ENCODE results near the gene FRMD3. TPM values are rescaled to one million over a fixed set of nuclear protein-coding genes. Genes with fewer than 3 reads are reported as not detected.

FRMD3 gene
- total RNA-seq, 1 experiment from 2014 or later: 0.55 TPM

- DNase-seq: no peak
- no peak overlapping the region for H3K56ac ChIP-seq (ENCODE audit: insufficient read length, low read depth, low read length)
- no peak for TF ChIP-seq CTCF (conservative IDR thresholded peaks at IDR 0.05)
- H3K9me3 Mint-ChIP-seq: peaks cover 0 to 8% of the 10 kb centered on the region in 2 experiments; a peak in 4 of 5 replicates
- no peaks in the 10 kb centered on the region for H3K4me1 ChIP-seq (ENCODE audit: insufficient read depth, low read length)
- H3K27ac ChIP-seq (ENCODE audit: insufficient read length, low read depth, low read length): no peak overlapping the region
- no peaks in the 10 kb centered on the region for H3K79me2 ChIP-seq (ENCODE audit: insufficient read depth, low read length)
- H2BK20ac ChIP-seq (ENCODE audit: low read depth, low read length, poor library complexity, severe bottlenecking): no peak overlapping the region
- no peak overlapping the region for H2AK5ac ChIP-seq (ENCODE audit: insufficient read length, low read length)
- H3K36me3 Mint-ChIP-seq (ENCODE audit: insufficient read depth in 1 of 3, low read depth in 3 of 3): peaks cover 0 to 6% (median 6%) of the 10 kb centered on the region in 3 experiments; a peak in 4 of 7 replicates
- peaks cover 2% of the 10 kb centered on the region; the same call in 1 of the 2 replicates for H3K27me3 Mint-ChIP-seq (ENCODE audit: low read depth)
- H3K14ac ChIP-seq (ENCODE audit: insufficient read depth, low read length): no peak overlapping the region
- no peak overlapping the region for H2BK15ac ChIP-seq (ENCODE audit: low read depth, low read length)
- H3K23me2 ChIP-seq (ENCODE audit: insufficient read length, low read depth, low read length, poor library complexity, severe bottlenecking): no peaks in the 10 kb centered on the region
- H3K9me3 ChIP-seq (ENCODE audit: control insufficient read depth, low read depth, low read length): no peaks in the 10 kb centered on the region
- H3K9ac ChIP-seq (ENCODE audit: extremely low read depth, insufficient read length, low read length): no peak overlapping the region
- H4K5ac ChIP-seq (ENCODE audit: insufficient read length, low read depth, low read length): no peak overlapping the region
- H3K79me1 ChIP-seq (ENCODE audit: insufficient read depth, low read depth, low read length, poor library complexity, severe bottlenecking): no peaks in the 10 kb centered on the region
- H2BK5ac ChIP-seq (ENCODE audit: insufficient read length, low read length): no peak overlapping the region
- H2AFZ ChIP-seq (ENCODE audit: low read length): no peak overlapping the region
- no peak overlapping the region for H2BK12ac ChIP-seq (ENCODE audit: insufficient read length, low read depth, low read length)
- no peaks in the 10 kb centered on the region for H3K4me1 Mint-ChIP-seq
- no peak overlapping the region for H2BK120ac ChIP-seq (ENCODE audit: low read depth, low read length, poor library complexity, severe bottlenecking)
- no peaks in the 10 kb centered on the region for H4K20me1 ChIP-seq (ENCODE audit: control insufficient read depth, insufficient read depth, insufficient read length)
- no peak overlapping the region for H3K18ac ChIP-seq (ENCODE audit: insufficient read length, low read depth, low read length)
- H3K27me3 ChIP-seq (ENCODE audit: insufficient read depth, low read length): no peaks in the 10 kb centered on the region
- H3K4me2 ChIP-seq (ENCODE audit: insufficient read depth, insufficient read length, low read length): no peak overlapping the region
- H4K91ac ChIP-seq (ENCODE audit: insufficient read length, low read depth, low read length): no peak overlapping the region
- H3T11ph ChIP-seq (ENCODE audit: low read length): no peak overlapping the region
- no peak overlapping the region for H3K27ac Mint-ChIP-seq
- H3K4ac ChIP-seq (ENCODE audit: low read depth, low read length): no peak overlapping the region
- WGBS (ENCODE audit: extremely low coverage, insufficient read length, low lambda C conversion rate): no CpG with 5 or more reads among the region's 4 CpGs
- no peak overlapping the region for H4K8ac ChIP-seq (replicated peaks; ENCODE audit: insufficient read length, low read depth, low read length)
- no peak overlapping the region for H3K4me3 Mint-ChIP-seq
- H3K23ac ChIP-seq (ENCODE audit: insufficient read length, low read depth, low read length): no peak overlapping the region
Measured at GRCh38 chr9:83396813-83397212, 141.4 kb downstream of the FRMD3 start.

Data from H9 (cell line).